IPS-15b (cell line): ENCODE measurements around the gene CDX1.
"Not testable (repeated sequence)": the region's sequence is repeated elsewhere in the genome, so short reads cannot be mapped to it uniquely, and the experiment has no call there.

Source experiments
- H3K27me3 ChIP-seq: one replicate; pipeline ENCODE4 v1.6.1; 2013; ENCODE audit warnings: low read length; ENCODE audit not compliant: control insufficient read depth, insufficient read depth
- H3K36me3 ChIP-seq: one replicate; pipeline ENCODE4 v1.6.1; 2013; ENCODE audit warnings: low read length; ENCODE audit not compliant: control insufficient read depth, insufficient read depth
- H3K4me1 ChIP-seq: one replicate; pipeline ENCODE4 v1.6.1; 2013; ENCODE audit warnings: mild to moderate bottlenecking, low read length; ENCODE audit not compliant: control insufficient read depth, insufficient read depth
- H3K4me3 ChIP-seq: one replicate; pipeline ENCODE4 v1.5.1; 2013; ENCODE audit warnings: low read depth, low read length
- H3K9ac ChIP-seq: one replicate; pipeline ENCODE4 v1.6.1; 2013; ENCODE audit warnings: low read depth, mild to moderate bottlenecking, low read length
- H3K9me3 ChIP-seq: one replicate; pipeline ENCODE4 v1.6.1; 2013; ENCODE audit warnings: mild to moderate bottlenecking, low read length; ENCODE audit not compliant: control insufficient read depth, insufficient read depth

Gene CDX1

DNA sequence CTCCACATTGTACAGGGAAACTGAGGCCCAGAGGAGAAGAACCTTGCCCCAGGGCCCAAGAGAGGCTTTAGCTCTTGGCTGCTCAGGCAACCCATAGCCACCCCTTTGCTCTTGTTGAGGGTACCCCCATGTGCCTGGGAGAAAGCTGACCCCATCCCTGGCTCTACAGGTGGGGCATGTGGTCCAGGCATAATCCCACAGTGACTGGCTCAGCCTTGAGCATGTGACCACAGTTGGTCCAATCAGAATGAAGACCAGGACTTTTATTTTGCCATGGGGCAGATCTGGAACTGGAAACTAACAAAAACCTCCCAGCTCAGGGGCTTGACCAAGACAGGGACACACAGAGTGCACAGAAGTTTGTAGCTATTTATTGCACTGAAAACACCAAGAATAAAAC is 52.6 kb downstream of the CDX1 start:
- peaks cover 10% of the 10 kb centered on the region for H3K27me3 ChIP-seq
- H3K9ac ChIP-seq, result no peak overlapping the region
- no peaks in the 10 kb centered on the region for H3K36me3 ChIP-seq
- no peak overlapping the region for H3K4me3 ChIP-seq
- no peaks in the 10 kb centered on the region for H3K9me3 ChIP-seq
- peaks cover 4% of the 10 kb centered on the region for H3K4me1 ChIP-seq

DNA sequence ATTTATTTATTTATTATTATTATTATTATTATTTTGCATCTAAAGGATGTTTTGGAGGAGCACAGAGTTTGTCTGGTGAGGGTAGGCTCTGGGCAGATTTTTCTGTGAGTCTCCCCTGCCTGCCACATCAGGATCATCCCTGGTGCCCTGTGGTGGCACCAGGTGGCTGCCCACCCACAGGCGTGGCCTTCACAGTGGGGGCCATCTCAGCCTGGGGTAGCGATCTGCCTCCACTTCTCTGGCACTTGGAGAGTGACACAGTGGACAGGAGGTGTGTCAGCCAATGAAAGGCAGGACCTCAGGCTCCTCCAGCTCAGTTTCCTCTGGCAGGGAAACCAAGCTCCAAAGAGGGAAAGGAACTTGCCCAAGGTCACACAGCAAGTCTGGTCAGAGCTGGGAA is 53.3 kb downstream of the CDX1 start:
- Histone ChIP-seq H3K9me3 (no peaks in the 10 kb centered on the region), H3K4me3 (no peak overlapping the region), H3K27me3 (peaks cover 10% of the 10 kb centered on the region), H3K36me3 (no peaks in the 10 kb centered on the region), H3K4me1 (peaks cover 4% of the 10 kb centered on the region), H3K9ac (no peak overlapping the region)

DNA sequence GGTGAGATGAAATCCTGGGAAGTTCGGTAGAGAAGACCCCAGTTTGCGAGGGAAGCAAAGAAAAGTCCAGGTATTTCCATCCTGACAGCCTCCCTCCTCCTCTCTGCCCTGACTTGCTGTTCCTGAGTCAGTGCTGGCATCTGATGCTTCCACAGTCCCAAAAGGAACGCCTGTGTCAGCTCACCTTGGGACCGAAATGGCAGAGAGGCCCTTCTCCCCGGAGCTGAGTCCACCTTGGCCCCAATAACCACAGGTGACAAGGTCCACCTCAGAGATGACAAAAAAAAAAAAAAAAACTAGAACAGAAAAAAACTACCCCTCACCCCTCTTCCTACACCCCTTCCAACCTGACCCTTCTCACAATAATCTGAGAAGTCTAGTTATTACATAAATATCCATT is 54.9 kb downstream of the CDX1 start:
- H3K27me3 ChIP-seq, result peaks cover 10% of the 10 kb centered on the region

DNA sequence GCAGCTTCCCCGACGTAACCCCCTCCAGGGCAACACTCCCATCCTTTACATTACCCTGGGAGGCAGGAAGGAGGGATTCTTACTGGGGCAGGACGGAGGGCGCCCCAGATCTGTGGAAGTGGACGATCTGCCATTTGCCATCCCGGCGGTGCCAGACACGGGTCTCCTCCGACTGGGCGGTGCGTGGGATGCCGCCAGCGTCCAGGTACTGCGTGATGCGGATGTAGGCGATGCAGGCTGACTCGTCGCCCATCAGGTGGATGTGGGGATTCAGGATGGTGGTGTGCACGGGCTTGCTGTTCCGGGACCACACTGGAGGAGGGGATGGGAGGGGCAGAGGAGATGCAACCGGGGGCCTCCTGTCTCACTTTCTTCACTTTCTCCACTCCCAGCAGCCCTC is 56.3 kb downstream of the CDX1 start:
- no peak overlapping the region for H3K4me3 ChIP-seq
- H3K9ac ChIP-seq, result no peak overlapping the region
- peaks cover 2% of the 10 kb centered on the region for H3K27me3 ChIP-seq
- H3K9me3 ChIP-seq, result no peaks in the 10 kb centered on the region
- H3K36me3 ChIP-seq, result no peaks in the 10 kb centered on the region
- peaks cover 4% of the 10 kb centered on the region for H3K4me1 ChIP-seq

More for the DNA sequence above, 54.9 kb downstream of the CDX1 start:
- H3K4me1 ChIP-seq, result peaks cover 4% of the 10 kb centered on the region
- H3K4me3 ChIP-seq, result no peak overlapping the region
- H3K36me3 ChIP-seq, result no peaks in the 10 kb centered on the region
- no peaks in the 10 kb centered on the region for H3K9me3 ChIP-seq
- H3K9ac ChIP-seq, result no peak overlapping the region

DNA sequence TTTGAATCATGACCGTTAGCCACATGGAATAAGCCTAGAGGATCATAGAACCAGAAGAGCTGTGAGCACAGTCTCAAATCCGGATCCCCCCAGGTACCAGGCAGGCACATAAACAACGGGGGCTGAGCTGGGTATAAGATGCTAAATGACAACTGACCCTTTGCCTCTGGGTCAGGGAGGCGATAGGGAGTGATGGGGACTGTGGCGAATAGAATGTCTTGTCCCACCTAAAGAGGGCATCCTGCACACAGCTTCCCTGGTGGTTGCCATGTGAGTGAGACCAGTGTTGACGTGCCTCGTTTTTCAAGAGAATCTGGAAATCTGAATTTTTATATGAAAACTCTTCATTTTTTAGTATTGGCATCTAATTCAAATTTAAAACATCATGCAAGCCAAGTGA is 56.9 kb downstream of the CDX1 start:
- Histone ChIP-seq H3K9me3 (no peaks in the 10 kb centered on the region), H3K36me3 (no peaks in the 10 kb centered on the region), H3K9ac (no peak overlapping the region), H3K27me3 (no peaks in the 10 kb centered on the region), H3K4me1 (peaks cover 4% of the 10 kb centered on the region), H3K4me3 (no peak overlapping the region)

DNA sequence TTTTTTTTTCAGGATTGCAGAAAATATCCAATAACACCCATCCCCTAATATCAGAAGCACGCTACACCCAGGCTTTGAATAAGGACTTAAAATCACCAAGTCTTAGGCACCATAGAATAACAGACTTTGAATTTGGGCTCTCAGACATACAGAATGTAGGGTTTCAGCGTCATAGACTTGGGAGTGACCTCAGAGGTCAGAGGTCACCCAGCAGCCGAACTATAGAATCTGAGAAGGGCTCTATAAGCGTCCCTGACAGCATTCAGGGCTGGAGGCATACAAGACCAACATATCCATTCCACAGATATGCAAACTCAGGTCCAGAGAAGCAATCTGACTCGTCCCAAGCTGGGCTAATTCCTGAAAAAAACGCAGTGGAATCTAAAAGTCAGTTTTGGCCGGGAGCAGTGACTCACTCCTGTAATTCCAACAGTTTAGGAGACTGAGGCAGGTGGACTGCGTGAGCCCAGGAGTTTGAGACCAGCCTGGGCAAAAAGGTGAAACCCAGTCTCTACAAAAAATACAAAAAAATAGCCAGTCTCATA is 58.0 kb downstream of the CDX1 start:
- no peaks in the 10 kb centered on the region for H3K27me3 ChIP-seq
- peaks cover 4% of the 10 kb centered on the region for H3K4me1 ChIP-seq
- H3K36me3 ChIP-seq, result no peaks in the 10 kb centered on the region
- H3K9ac ChIP-seq, result no peak overlapping the region
- H3K4me3 ChIP-seq, result no peak overlapping the region
- no peaks in the 10 kb centered on the region for H3K9me3 ChIP-seq

DNA sequence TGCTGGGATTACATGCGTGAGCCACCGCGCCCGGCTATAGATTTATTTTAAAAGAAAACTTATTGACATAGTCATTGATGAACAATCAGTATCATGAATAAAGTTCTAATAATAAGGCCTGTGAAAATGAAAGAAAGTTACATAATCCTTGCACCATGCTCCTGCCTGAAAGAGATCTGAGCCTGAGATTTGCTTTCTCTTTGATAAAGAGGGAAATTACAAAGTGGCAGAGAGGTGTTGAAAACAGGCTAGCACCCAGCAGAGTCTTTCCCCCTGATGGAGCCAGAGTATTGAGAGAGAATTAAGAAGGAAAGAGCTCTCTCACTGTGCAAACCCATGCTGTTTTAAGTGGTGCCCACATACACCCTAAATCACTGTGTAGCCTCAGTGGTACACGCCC is 60.5 kb downstream of the CDX1 start:
- Histone ChIP-seq H3K4me3 (no peak overlapping the region), H3K4me1 (no peaks in the 10 kb centered on the region), H3K27me3 (no peaks in the 10 kb centered on the region), H3K36me3 (no peaks in the 10 kb centered on the region), H3K9me3 (no peaks in the 10 kb centered on the region), H3K9ac (no peak overlapping the region)

DNA sequence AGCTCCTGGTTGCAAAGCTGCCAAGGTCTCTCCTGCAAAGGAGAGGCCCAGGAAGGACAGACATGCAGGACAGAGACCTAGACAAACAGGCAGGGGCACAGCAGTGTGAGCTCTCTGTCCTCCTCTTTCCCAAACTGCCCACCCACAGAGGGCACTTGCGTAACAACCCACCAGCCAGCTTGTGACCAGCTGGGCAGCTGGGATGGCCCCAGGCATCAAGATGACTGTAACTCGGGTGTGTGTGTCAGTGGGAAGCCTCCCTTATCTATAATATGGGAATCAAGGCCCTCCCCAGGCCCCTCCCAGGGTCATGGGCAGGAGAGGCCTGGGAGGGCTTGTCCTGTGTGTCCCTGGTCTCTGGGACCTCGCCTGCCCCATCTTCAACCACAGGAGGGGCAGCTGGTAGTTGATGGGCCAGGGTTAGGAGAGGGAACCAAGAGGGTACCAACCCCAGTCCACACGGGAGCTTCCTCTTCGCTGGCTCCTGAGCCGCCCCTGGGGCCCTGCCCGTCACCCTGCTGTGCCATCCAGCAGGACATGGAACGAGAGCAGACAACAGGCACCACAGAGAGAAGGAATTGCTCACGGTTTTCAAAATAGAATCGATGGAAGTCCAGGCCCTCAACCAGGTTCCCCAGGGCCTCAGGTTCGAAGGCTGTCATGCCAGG is 61.2 kb downstream of the CDX1 start:
- Histone ChIP-seq H3K9ac (no peak overlapping the region), H3K4me3 (no peak overlapping the region), H3K9me3 (no peaks in the 10 kb centered on the region), H3K4me1 (no peaks in the 10 kb centered on the region), H3K27me3 (no peaks in the 10 kb centered on the region), H3K36me3 (no peaks in the 10 kb centered on the region)

DNA sequence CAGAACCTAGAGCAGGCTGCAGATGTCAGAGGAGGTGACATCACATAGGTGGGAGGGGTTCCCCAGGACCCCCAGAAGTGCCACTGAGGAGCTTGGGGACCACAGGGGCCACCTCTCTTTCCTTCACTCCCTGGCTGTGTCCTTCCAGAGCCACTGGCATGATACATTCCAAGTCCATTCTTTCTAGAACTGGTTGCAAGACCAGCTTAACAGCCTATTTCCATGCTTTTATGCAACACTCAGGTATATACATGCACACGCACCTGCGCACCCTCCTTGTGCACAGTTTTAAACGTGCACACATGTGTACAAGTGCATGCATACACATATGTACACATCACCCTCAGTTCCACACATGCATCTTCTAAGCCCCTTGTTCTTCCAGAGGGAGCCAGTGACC is 63.0 kb downstream of the CDX1 start:
- H3K36me3 ChIP-seq, result no peaks in the 10 kb centered on the region
- H3K4me3 ChIP-seq, result no peak overlapping the region
- no peaks in the 10 kb centered on the region for H3K9me3 ChIP-seq
- H3K27me3 ChIP-seq, result no peaks in the 10 kb centered on the region
- no peaks in the 10 kb centered on the region for H3K4me1 ChIP-seq
- H3K9ac ChIP-seq, result no peak overlapping the region

DNA sequence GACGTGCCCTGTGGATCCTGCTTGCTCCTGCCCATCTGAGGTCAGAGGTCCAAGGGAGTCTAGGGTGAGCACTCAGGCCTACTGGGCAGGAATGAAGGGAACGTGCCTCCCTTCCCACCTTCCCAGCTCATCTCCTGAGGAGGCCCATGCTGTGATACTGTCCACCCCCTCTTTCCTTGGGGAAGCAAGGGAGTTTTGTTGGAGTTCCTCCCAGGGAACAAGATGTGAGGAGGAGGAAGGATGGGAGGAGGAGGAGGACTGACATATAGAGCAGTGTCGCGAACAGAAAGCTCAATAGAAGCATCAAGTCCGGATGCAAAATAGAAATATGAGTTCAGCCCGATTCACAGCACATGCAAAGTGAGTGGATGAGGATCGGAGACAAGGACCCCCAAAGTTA is 64.3 kb downstream of the CDX1 start:
- no peaks in the 10 kb centered on the region for H3K36me3 ChIP-seq
- no peaks in the 10 kb centered on the region for H3K9me3 ChIP-seq
- H3K4me1 ChIP-seq, result no peaks in the 10 kb centered on the region
- no peaks in the 10 kb centered on the region for H3K27me3 ChIP-seq
- H3K4me3 ChIP-seq, result no peak overlapping the region
- no peak overlapping the region for H3K9ac ChIP-seq

DNA sequence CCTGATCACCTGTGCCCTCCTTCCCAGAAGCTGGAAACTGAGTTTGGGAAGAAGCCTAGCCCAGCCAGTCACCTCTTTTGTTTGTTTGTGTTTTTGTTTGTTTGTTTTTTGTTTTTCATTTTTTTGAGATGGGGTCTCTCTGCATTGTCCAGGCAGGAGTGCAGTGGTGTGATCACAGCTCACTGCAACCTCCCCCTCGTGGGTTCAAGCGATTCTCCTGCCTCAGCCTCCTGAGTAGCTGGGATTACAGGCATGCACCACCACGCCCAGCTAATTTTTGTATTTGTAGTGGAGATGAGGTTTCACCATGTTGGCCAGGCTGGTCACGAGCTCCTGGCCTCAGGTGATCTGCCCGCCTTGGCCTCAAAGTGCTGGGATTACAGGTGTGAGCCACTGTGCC is 67.1 kb downstream of the CDX1 start:
- H3K9me3 ChIP-seq, H3K36me3 ChIP-seq, H3K4me3 ChIP-seq, H3K4me1 ChIP-seq, H3K27me3 ChIP-seq, H3K9ac ChIP-seq: not testable (repeated sequence)
